OCI-LY7 (cell line): ENCODE measurements around the gene STAT5B. TPM values are rescaled to one million over a fixed set of nuclear protein-coding genes. Genes with fewer than 3 reads are reported as not detected.

Experiments
- BruUV-seq: library from RNA; stranded (reverse); fragments of 400-500 nt; replicated peaks from 2 replicates; lab custom pipeline; 2021; lab: Mats Ljungman, UMichigan
- CTCF ChIA-PET: fragments of 300-600 bp; sonication (Branson Sonifier 250); formaldehyde crosslinking; loops from one replicate; lab custom pipeline; 2022; ENCODE audit warnings: antibody characterized with exemption; ENCODE audit not compliant: unreplicated experiment; lab: Charles Lee
- POLR2A ChIA-PET: fragments of 300-600 bp; sonication (Branson Sonifier 250); formaldehyde crosslinking; loops from one replicate; lab custom pipeline; 2022; ENCODE audit warnings: antibody characterized with exemption; lab: Charles Lee
- DNase-seq: peaks from one replicate; pipeline ENCODE4 v3.0.0-alpha.2; 2015; ENCODE audit warnings: low spot score
- H2AFZ ChIP-seq: fragments of 200-600 bp; sonication (generic), shearing (Covaris generic); 2 replicates; pipeline ENCODE4 v1.6.1; 2014; ENCODE audit warnings: mild to moderate bottlenecking, antibody characterized with exemption, low read length, moderate library complexity
- H3K27ac ChIP-seq: fragments of 200-600 bp; sonication (generic); 2 replicates; pipeline ENCODE4 v1.5.1; 2014; ENCODE audit warnings: mixed run types, low read depth, mild to moderate bottlenecking, moderate library complexity, low read length, inconsistent platforms; ENCODE audit not compliant: poor library complexity, severe bottlenecking
- H3K36me3 ChIP-seq: fragments of 200-600 bp; sonication (generic); 2 replicates; pipeline ENCODE4 v1.6.1; 2014; ENCODE audit warnings: mild to moderate bottlenecking, antibody characterized with exemption, low read length, moderate library complexity, mixed read lengths; ENCODE audit not compliant: insufficient read depth
- H3K4me1 ChIP-seq: fragments of 200-600 bp; sonication (generic); 2 replicates; pipeline ENCODE4 v1.5.1; 2014; ENCODE audit warnings: mild to moderate bottlenecking, low read length; ENCODE audit not compliant: insufficient read depth, poor library complexity, severe bottlenecking
- H3K4me2 ChIP-seq: fragments of 200-600 bp; sonication (generic); 2 replicates; pipeline ENCODE4 v1.6.1; 2014; ENCODE audit warnings: mild to moderate bottlenecking, low read length
- H3K4me3 ChIP-seq: fragments of 200-600 bp; sonication (generic); 2 replicates; pipeline ENCODE4 v1.5.1; 2014; ENCODE audit warnings: mild to moderate bottlenecking, low read depth, low read length; ENCODE audit not compliant: poor library complexity, severe bottlenecking
- H3K79me2 ChIP-seq: fragments of 200-600 bp; sonication (generic); 2 replicates; pipeline ENCODE4 v1.6.1; 2016; ENCODE audit warnings: low read depth, mild to moderate bottlenecking, low read length, moderate library complexity, mixed read lengths; ENCODE audit not compliant: insufficient read depth
- H3K9me2 ChIP-seq: fragments of 200-600 bp; sonication (generic); 2 replicates; pipeline ENCODE4 v1.6.1; 2016; ENCODE audit warnings: mild to moderate bottlenecking, low read length, mixed read lengths; ENCODE audit not compliant: insufficient read depth
- H3K9me3 ChIP-seq: fragments of 200-600 bp; sonication (generic); 2 replicates; pipeline ENCODE4 v1.6.1; 2014; ENCODE audit warnings: mild to moderate bottlenecking, mixed run types, low read length, mixed read lengths
- H4K20me1 ChIP-seq: fragments of 200-600 bp; sonication (generic); 2 replicates; pipeline ENCODE4 v1.6.1; 2014; ENCODE audit warnings: mild to moderate bottlenecking, antibody characterized with exemption, low read length, moderate library complexity, mixed read lengths; ENCODE audit not compliant: insufficient read depth
- CTCF ChIP-seq: fragments of 200-600 bp; sonication (generic); conservative IDR thresholded peaks from 2 replicates; pipeline ENCODE4 v1.5.1; 2014; ENCODE audit warnings: mild to moderate bottlenecking, antibody characterized with exemption, low read length, moderate library complexity, mixed read lengths
- EZH2phosphoT487 ChIP-seq: fragments of 200-600 bp; sonication (generic); IDR thresholded peaks from 2 replicates; pipeline ENCODE4 v1.6.1; 2018; ENCODE audit warnings: low read depth, borderline replicate concordance, mild to moderate bottlenecking, mixed run types, antibody characterized with exemption, low read length, moderate library complexity, mixed read lengths
- intact Hi-C: fragments of 100-400 bp; cut with micrococcal nuclease; formaldehyde crosslinking; loops from one replicate; pipeline ENCODE4 v1.10.0; 2022; ENCODE audit not compliant: unreplicated experiment
- total RNA-seq, 2 experiments: library from RNA; depleted of rRNA in 1 of 2; stranded (reverse); fragments of >200 nt in 1 of 2; shearing (Covaris generic) in 1 of 2; gene quantifications; 2 replicates each; pipeline ENCODE4 v1.2.3, GENCODE V29; 2014 to 2022

Gene STAT5B
- total RNA-seq, 2 experiments from 2014 or later: 33.3 to 46.7 TPM

- Histone ChIP-seq H3K27ac (no peak overlapping the region), H3K9me2 (no peaks in the 10 kb centered on the region), H3K4me1 (peaks cover 6% of the 10 kb centered on the region), H3K4me3 (no peak overlapping the region), H4K20me1 (no peaks in the 10 kb centered on the region), H3K36me3 (peaks cover 8% of the 10 kb centered on the region), H2AFZ (no peak overlapping the region), H3K9me3 (no peaks in the 10 kb centered on the region), H3K4me2 (no peak overlapping the region), H3K79me2 (no peaks in the 10 kb centered on the region)
- BruUV-seq: no TSS peak
- TF ChIP-seq CTCF (no peak), EZH2phosphoT487 (no peak)
- intact Hi-C loops: no loop called here
- POLR2A ChIA-PET: no interaction called here
- CTCF ChIA-PET: no interaction called here
- no peak for DNase-seq
These were observed 73.5 kb downstream of the STAT5B start for GRCh38 chr17:42202696-42203095.

- CTCF ChIA-PET: no interaction called here
- Histone ChIP-seq H3K27ac (no peak overlapping the region), H3K4me3 (no peak overlapping the region), H2AFZ (no peak overlapping the region), H4K20me1 (no peaks in the 10 kb centered on the region), H3K9me2 (no peaks in the 10 kb centered on the region), H3K4me1 (peaks cover 6% of the 10 kb centered on the region), H3K9me3 (no peaks in the 10 kb centered on the region), H3K4me2 (no peak overlapping the region), H3K79me2 (no peaks in the 10 kb centered on the region), H3K36me3 (peaks cover 3% of the 10 kb centered on the region; the same call in 1 of the 2 replicates)
- BruUV-seq: no TSS peak
- intact Hi-C loops: no loop called here
- TF ChIP-seq EZH2phosphoT487 (no peak), CTCF (no peak)
- no peak for DNase-seq
- POLR2A ChIA-PET: no interaction called here
These were observed 74.0 kb downstream of the STAT5B start for GRCh38 chr17:42202159-42202558.

GRCh38 chr17:42201458-42201772 is 74.8 kb downstream of the STAT5B start:
- Histone ChIP-seq H3K9me3 (no peaks in the 10 kb centered on the region), H3K4me1 (peaks cover 6% of the 10 kb centered on the region), H2AFZ (no peak overlapping the region), H3K4me2 (no peak overlapping the region), H3K27ac (no peak overlapping the region), H4K20me1 (no peaks in the 10 kb centered on the region), H3K36me3 (peaks cover 2% of the 10 kb centered on the region; the same call in 1 of the 2 replicates), H3K4me3 (no peak overlapping the region), H3K9me2 (no peaks in the 10 kb centered on the region), H3K79me2 (no peaks in the 10 kb centered on the region; the same call in 1 of the 2 replicates)
- no TSS peak for BruUV-seq
- ChIA-PET CTCF (no interaction called here), POLR2A (no interaction called here)
- DNase-seq: no peak
- TF ChIP-seq EZH2phosphoT487 (no peak), CTCF (no peak)
- intact Hi-C loops: no loop called here
